Measurements from ENCODE around the gene DAP.

- TF ChIP-seq CTCF (IDR thresholded peaks at IDR 0.05), result no peak
- TF ChIP-seq MYC (IDR thresholded peaks at IDR 0.05; ENCODE audit: borderline replicate concordance, low read length), result no peak
- no peak for TF ChIP-seq POLR2A (IDR thresholded peaks at IDR 0.05; ENCODE audit: low read length)
- no peak for TF ChIP-seq JUNB (IDR thresholded peaks at IDR 0.05)
- no peak for TF ChIP-seq EP300 (IDR thresholded peaks at IDR 0.05)
- TF ChIP-seq FOSL2 (IDR thresholded peaks at IDR 0.05), result no peak
- no peak for TF ChIP-seq FOSL2 (CRISPR knock-in tag; IDR thresholded peaks at IDR 0.05)
- TF ChIP-seq RFX5 (IDR thresholded peaks at IDR 0.05), result no peak
- TF ChIP-seq BHLHE40 (IDR thresholded peaks at IDR 0.05; ENCODE audit: low read depth, low read length), result no peak
- no peak for TF ChIP-seq CBX8 (IDR thresholded peaks at IDR 0.05)
- no peak for TF ChIP-seq SREBF2 (IDR thresholded peaks at IDR 0.05)
- no peak for TF ChIP-seq ELK1 (IDR thresholded peaks at IDR 0.05; ENCODE audit: low read depth, low read length)
These were observed 65.1 kb downstream of the DAP start for GRCh38 chr5:10695759-10696543.

All from A549 (cell line).